Epithelial cell of proximal tubule (primary cell): Measurements from ENCODE around the gene DIAPH1. TPM values are rescaled to one million over a fixed set of nuclear protein-coding genes. Genes with fewer than 3 reads are reported as not detected.

Source experiments
- DNase-seq: peaks from one replicate; pipeline ENCODE4 v3.0.0-alpha.2; 2011; ENCODE audit warnings: low read depth
- H3K4me3 ChIP-seq: 2 replicates; pipeline ENCODE4 v1.5.1; 2011; ENCODE audit warnings: low read depth, mild to moderate bottlenecking, low read length
- CTCF ChIP-seq: conservative IDR thresholded peaks from 2 replicates; pipeline ENCODE4 v1.5.1; 2012; ENCODE audit warnings: low read depth, mild to moderate bottlenecking, low read length
- total RNA-seq: library from RNA; depleted of rRNA; stranded (reverse); fragments of >200 nt; gene quantifications from 2 replicates; pipeline ENCODE4 v1.2.3, GENCODE V29; 2015

The DIAPH1 gene
- total RNA-seq, 1 donor from 2014 or later, result 94.0 TPM

- H3K4me3 ChIP-seq, result no peak overlapping the region
- no peak for DNase-seq
- no peak for TF ChIP-seq CTCF
Observed at GRCh38 chr5:141516672-141517025, 102.2 kb downstream of the DIAPH1 start.

- H3K4me3 ChIP-seq, result no peak overlapping the region
- DNase-seq, result no peak
- no peak for TF ChIP-seq CTCF
Observed at GRCh38 chr5:141515946-141516671, 102.7 kb downstream of the DIAPH1 start.

GRCh38 chr5:141515141-141515540 is 103.7 kb downstream of the DIAPH1 start:
- no peak for DNase-seq
- no peak for TF ChIP-seq CTCF
- no peak overlapping the region for H3K4me3 ChIP-seq

- DNase-seq, result no peak
- TF ChIP-seq CTCF, result no peak
- H3K4me3 ChIP-seq, result no peak overlapping the region
Observed at GRCh38 chr5:141514330-141515133, 104.3 kb downstream of the DIAPH1 start.

GRCh38 chr5:141513627-141514329 is 105.0 kb downstream of the DIAPH1 start:
- peak overlapping the region; percentile 51 for H3K4me3 ChIP-seq
- no peak for DNase-seq
- no peak for TF ChIP-seq CTCF

- no peak for DNase-seq
- H3K4me3 ChIP-seq, result peak overlapping the region; percentile 51
Observed at GRCh38 chr5:141512911-141513626, 105.7 kb downstream of the DIAPH1 start.

More at GRCh38 chr5:141512911-141513626, 105.7 kb downstream of the DIAPH1 start:
- no peak for TF ChIP-seq CTCF
